ENCODE results near the gene NRG2. TPM values are rescaled to one million over a fixed set of nuclear protein-coding genes. Genes with fewer than 3 reads are reported as not detected.

Gene NRG2
- total and polyA plus RNA-seq, 2 experiments from 2014 or later = 0.37 to 1.3 TPM

GRCh38 chr5:140018517-140018916, 24.6 kb downstream of the NRG2 start (continued):
- no peak for TF ChIP-seq ZNF462 (CRISPR knock-in tag; IDR thresholded peaks at IDR 0.05)
- no peak for TF ChIP-seq EZH2phosphoT487 (IDR thresholded peaks at IDR 0.05; ENCODE audit: unreplicated experiment)
- no peak for TF ChIP-seq CTCF (conservative IDR thresholded peaks at IDR 0.05; ENCODE audit: low read depth in 2 of 2)
- TF ChIP-seq STAT1 (IDR thresholded peaks at IDR 0.05; ENCODE audit: unreplicated experiment) = no peak
- TF ChIP-seq ZNF114 (CRISPR knock-in tag; IDR thresholded peaks at IDR 0.05) = no peak
- no peak for TF ChIP-seq EZH2 (IDR thresholded peaks at IDR 0.05; ENCODE audit: low read depth, unreplicated experiment)
- TF ChIP-seq NANOG (IDR thresholded peaks at IDR 0.05; ENCODE audit: borderline replicate concordance) = no peak

- TF ChIP-seq STAT1 (IDR thresholded peaks at IDR 0.05; ENCODE audit: unreplicated experiment) (no peak), CREB1 (CRISPR knock-in tag; IDR thresholded peaks at IDR 0.05; ENCODE audit: low read depth) (no peak), POLR2AphosphoS5 (IDR thresholded peaks at IDR 0.05; ENCODE audit: low read depth) (no peak)
- no peaks in the 10 kb centered on the region for H3K27me3 Mint-ChIP-seq (ENCODE audit: insufficient read depth, low read depth, poor library complexity)
- no peaks in the 10 kb centered on the region for H3K36me3 ChIP-seq (ENCODE audit: insufficient read depth)
- H3K4me3 ChIP-seq = no peak overlapping the region
- H3K4me2 ChIP-seq = no peak overlapping the region
- H3K36me3 Mint-ChIP-seq (ENCODE audit: low read depth) = no peaks in the 10 kb centered on the region
- H3K4me1 ChIP-seq (ENCODE audit: insufficient read depth) = no peaks in the 10 kb centered on the region
- no peaks in the 10 kb centered on the region for H3F3A ChIP-seq (replicated peaks; ENCODE audit: low read depth)
- no peaks in the 10 kb centered on the region for H3K9me3 Mint-ChIP-seq
- no peak overlapping the region for H2AFZ ChIP-seq
- no peak for DNase-seq (ENCODE audit: low spot score)
- no peak overlapping the region for H3K27ac ChIP-seq (ENCODE audit: low read depth)
- no peak overlapping the region for H3K4me3 Mint-ChIP-seq
- ATAC-seq = no peak
- H3K9me2 ChIP-seq (ENCODE audit: insufficient read depth) = no peaks in the 10 kb centered on the region
- peaks cover 20% of the 10 kb centered on the region; the same call in 1 of the 2 replicates for H3K27me3 ChIP-seq (ENCODE audit: insufficient read depth)
- H3K4me1 Mint-ChIP-seq = no peaks in the 10 kb centered on the region
- no peaks in the 10 kb centered on the region for H3K79me2 ChIP-seq (replicated peaks; ENCODE audit: insufficient read depth)
- no peaks in the 10 kb centered on the region for H4K20me1 ChIP-seq (replicated peaks; ENCODE audit: insufficient read depth)
- no peak overlapping the region for H3K27ac Mint-ChIP-seq
These were observed 25.0 kb downstream of the NRG2 start for GRCh38 chr5:140018096-140018481.

Data from GM23338 (cell line).